Neural progenitor cell (in vitro differentiated cells): ENCODE measurements around the gene SPTA1. TPM values are rescaled to one million over a fixed set of nuclear protein-coding genes. Genes with fewer than 3 reads are reported as not detected.

Experiments used
- DNase-seq: peaks from one replicate; pipeline ENCODE4 v3.0.0-alpha.2; 2016; ENCODE audit warnings: low spot score
- H2AFZ ChIP-seq: fragments of 200-600 bp; sonication (generic); replicated peaks from 2 replicates; pipeline ENCODE4 v1.6.1; 2016; ENCODE audit warnings: antibody characterized with exemption
- H3F3A ChIP-seq: fragments of 200-600 bp; sonication (generic); 2 replicates; pipeline ENCODE4 v1.6.1; 2016; ENCODE audit warnings: antibody characterized with exemption, low read depth
- H3K27ac ChIP-seq: fragments of 200-600 bp; sonication (generic); 2 replicates; pipeline ENCODE4 v1.5.1; 2016; ENCODE audit warnings: mild to moderate bottlenecking
- H3K27me3 ChIP-seq: fragments of 200-600 bp; sonication (generic); 2 replicates; pipeline ENCODE4 v1.6.1; 2016; ENCODE audit warnings: mild to moderate bottlenecking, moderate library complexity
- H3K36me3 ChIP-seq: fragments of 200-600 bp; sonication (generic); 2 replicates; pipeline ENCODE4 v1.5.1; 2016
- H3K4me1 ChIP-seq: fragments of 200-600 bp; sonication (generic); 2 replicates; pipeline ENCODE4 v1.6.1; 2016; ENCODE audit warnings: mixed run types
- H3K4me2 ChIP-seq: fragments of 200-600 bp; sonication (generic); 2 replicates; pipeline ENCODE4 v1.6.1; 2016
- H3K4me3 ChIP-seq: fragments of 200-600 bp; sonication (generic); 2 replicates; pipeline ENCODE4 v1.5.1; 2016
- H3K79me2 ChIP-seq: fragments of 200-600 bp; sonication (generic); 2 replicates; pipeline ENCODE4 v1.6.1; 2016; ENCODE audit warnings: low read depth
- H3K9ac ChIP-seq: fragments of 200-600 bp; sonication (generic); 2 replicates; pipeline ENCODE4 v1.6.1; 2016
- H3K9me3 ChIP-seq: fragments of 200-600 bp; sonication (generic); 2 replicates; pipeline ENCODE4 v1.5.1; 2016; ENCODE audit warnings: low read depth
- H4K20me1 ChIP-seq: fragments of 200-600 bp; sonication (generic); 2 replicates; pipeline ENCODE4 v1.6.1; 2016; ENCODE audit warnings: low read depth
- H3K27ac Mint-ChIP-seq: 3 replicates; pipeline ENCODE4 v1.8.0; 2021; ENCODE audit warnings: mixed read lengths
- H3K27me3 Mint-ChIP-seq: 2 replicates; pipeline ENCODE4 v1.8.0; 2022; ENCODE audit warnings: low read depth, mild to moderate bottlenecking, inconsistent platforms, moderate library complexity, mixed read lengths; ENCODE audit not compliant: insufficient read depth
- H3K36me3 Mint-ChIP-seq: 3 replicates; pipeline ENCODE4 v1.8.0; 2021; ENCODE audit warnings: mixed read lengths
- H3K4me1 Mint-ChIP-seq: 3 replicates; pipeline ENCODE4 v1.8.0; 2021; ENCODE audit warnings: mixed read lengths
- H3K4me3 Mint-ChIP-seq: 3 replicates; pipeline ENCODE4 v1.8.0; 2021; ENCODE audit warnings: mild to moderate bottlenecking, moderate library complexity, mixed read lengths
- H3K9me3 Mint-ChIP-seq: 3 replicates; pipeline ENCODE4 v1.8.0; 2020; ENCODE audit warnings: mixed read lengths
- CTCF ChIP-seq: fragments of 200-600 bp; sonication (generic); IDR thresholded peaks from 2 replicates; pipeline ENCODE4 v1.5.1; 2017; ENCODE audit warnings: antibody characterized with exemption, mild to moderate bottlenecking
- EZH2 ChIP-seq: fragments of 200-600 bp; sonication (generic); IDR thresholded peaks from 2 replicates; pipeline ENCODE4 v1.6.1; 2017; ENCODE audit warnings: antibody characterized with exemption, mild to moderate bottlenecking, moderate library complexity
- EZH2phosphoT487 ChIP-seq: fragments of 200-600 bp; sonication (generic); IDR thresholded peaks from 2 replicates; pipeline ENCODE4 v1.6.1; 2017; ENCODE audit warnings: antibody characterized with exemption
- total RNA-seq: library from RNA; depleted of rRNA; stranded (reverse); fragments of >200 nt; gene quantifications from 2 replicates; pipeline ENCODE4 v1.2.3, GENCODE V29; 2015; ENCODE audit warnings: low replicate concordance

The SPTA1 gene
- total RNA-seq, 1 donor from 2014 or later = not detected

GRCh38 chr1:158724442-158724841 is 37.9 kb upstream of the SPTA1 start:
- Mint-ChIP-seq H3K36me3 (no peaks in the 10 kb centered on the region), H3K27ac (no peak overlapping the region), H3K9me3 (no peaks in the 10 kb centered on the region), H3K27me3 (no peaks in the 10 kb centered on the region), H3K4me1 (no peaks in the 10 kb centered on the region), H3K4me3 (no peak overlapping the region)
- Histone ChIP-seq H3K4me2 (no peak overlapping the region), H3F3A (no peaks in the 10 kb centered on the region), H3K9ac (no peak overlapping the region), H3K79me2 (no peaks in the 10 kb centered on the region), H2AFZ (no peak overlapping the region), H3K4me3 (no peak overlapping the region), H4K20me1 (no peaks in the 10 kb centered on the region), H3K9me3 (no peaks in the 10 kb centered on the region), H3K27me3 (no peaks in the 10 kb centered on the region), H3K36me3 (no peaks in the 10 kb centered on the region), H3K4me1 (no peaks in the 10 kb centered on the region), H3K27ac (no peak overlapping the region)
- DNase-seq = no peak
- TF ChIP-seq CTCF (no peak), EZH2 (no peak), EZH2phosphoT487 (no peak)

- Mint-ChIP-seq H3K9me3 (no peaks in the 10 kb centered on the region), H3K27ac (no peak within 1 kb of the TSS), H3K36me3 (no peaks in the 10 kb centered on the region), H3K4me1 (no peaks in the 10 kb centered on the region), H3K4me3 (no peak within 1 kb of the TSS), H3K27me3 (no peaks in the 10 kb centered on the region)
- Histone ChIP-seq H3K27me3 (no peaks in the 10 kb centered on the region), H4K20me1 (no peaks in the 10 kb centered on the region), H2AFZ (no peak within 1 kb of the TSS), H3K4me1 (no peaks in the 10 kb centered on the region), H3K9ac (no peak within 1 kb of the TSS), H3K4me2 (no peak within 1 kb of the TSS), H3K36me3 (no peaks in the 10 kb centered on the region), H3K27ac (no peak within 1 kb of the TSS), H3K4me3 (no peak within 1 kb of the TSS), H3K9me3 (no peaks in the 10 kb centered on the region), H3F3A (no peaks in the 10 kb centered on the region), H3K79me2 (no peaks in the 10 kb centered on the region)
- DNase-seq = no peak
- TF ChIP-seq CTCF = no peak
These were observed 34.1 kb upstream of the SPTA1 start, which contains the start of gene OR6K3 for GRCh38 chr1:158720620-158721019. Gene OR6K3 (minus strand): TSS chr1:158720720. CDS start chr1:158718115, 2,605 bp downstream.

GRCh38 chr1:158719664-158720063 is 33.1 kb upstream of the SPTA1 start:
- no peak overlapping the region for H3K27ac Mint-ChIP-seq

More at GRCh38 chr1:158719664-158720063, 33.1 kb upstream of the SPTA1 start:
- no peak overlapping the region for H3K27ac ChIP-seq
- Mint-ChIP-seq H3K27me3 (no peaks in the 10 kb centered on the region), H3K36me3 (no peaks in the 10 kb centered on the region), H3K4me1 (no peaks in the 10 kb centered on the region), H3K4me3 (no peak overlapping the region), H3K9me3 (no peaks in the 10 kb centered on the region)
- no peaks in the 10 kb centered on the region for H4K20me1 ChIP-seq
- H3K36me3 ChIP-seq = no peaks in the 10 kb centered on the region
- H3K4me3 ChIP-seq = no peak overlapping the region
- no peak overlapping the region for H2AFZ ChIP-seq
- no peaks in the 10 kb centered on the region for H3K79me2 ChIP-seq
- no peaks in the 10 kb centered on the region for H3K9me3 ChIP-seq
- H3K4me2 ChIP-seq = no peak overlapping the region
- DNase-seq = no peak
- no peaks in the 10 kb centered on the region for H3K4me1 ChIP-seq
- no peaks in the 10 kb centered on the region for H3K27me3 ChIP-seq
- no peaks in the 10 kb centered on the region for H3F3A ChIP-seq
- TF ChIP-seq EZH2 (no peak), EZH2phosphoT487 (no peak), CTCF (no peak)
- no peak overlapping the region for H3K9ac ChIP-seq
